WERI-Rb-1 (cell line): ENCODE measurements around the gene COPS7B.

Source experiments
- DNase-seq: peaks from one replicate; pipeline ENCODE4 v3.0.0-alpha.2; 2020
- H3K27ac ChIP-seq: fragments of 250-450 bp; sonication (Bioruptor Pico); 2 replicates; pipeline ENCODE4 v1.5.1; 2020; ENCODE audit warnings: mild to moderate bottlenecking, moderate library complexity
- H3K27me3 ChIP-seq: fragments of 250-450 bp; sonication (Bioruptor Pico); 2 replicates; pipeline ENCODE4 v1.5.1; 2021; ENCODE audit warnings: mild to moderate bottlenecking, low read depth, moderate library complexity; ENCODE audit not compliant: insufficient read depth, severe bottlenecking
- H3K36me3 ChIP-seq: fragments of 250-450 bp; sonication (Bioruptor Pico); 2 replicates; pipeline ENCODE4 v1.5.1; 2020; ENCODE audit warnings: mild to moderate bottlenecking, moderate library complexity
- H3K4me3 ChIP-seq: 2 replicates; pipeline ENCODE4 v1.5.1; 2011; ENCODE audit warnings: low read depth, mild to moderate bottlenecking, control low read depth, low read length
- H3K9me3 ChIP-seq: fragments of 250-450 bp; sonication (Bioruptor Pico); 2 replicates; pipeline ENCODE4 v1.5.1; 2021; ENCODE audit warnings: mild to moderate bottlenecking, moderate library complexity; ENCODE audit not compliant: severe bottlenecking
- CTCF ChIP-seq: IDR thresholded peaks from 2 replicates; pipeline ENCODE4 v1.5.1; 2011; ENCODE audit warnings: low read depth, mild to moderate bottlenecking, control low read depth, inconsistent platforms, low read length

The COPS7B gene

GRCh38 chr2:231769170-231770136, 16.8 kb upstream of the COPS7B start:
- Histone ChIP-seq H3K9me3 (no peaks in the 10 kb centered on the region), H3K27ac (no peak overlapping the region), H3K36me3 (no peaks in the 10 kb centered on the region), H3K27me3 (no peaks in the 10 kb centered on the region), H3K4me3 (no peak overlapping the region)
- TF ChIP-seq CTCF = no peak
- DNase-seq = no peak

- Histone ChIP-seq H3K9me3 (no peaks in the 10 kb centered on the region), H3K27ac (peak overlapping the region; percentile 83), H3K36me3 (no peaks in the 10 kb centered on the region; the same call in none of the 2 replicates), H3K4me3 (peak overlapping the region; percentile 92), H3K27me3 (no peaks in the 10 kb centered on the region)
- TF ChIP-seq CTCF = no peak
- DNase-seq = peak; percentile 12
Observed at GRCh38 chr2:231780123-231780908, 5.9 kb upstream of the COPS7B start.

- peak; percentile 98 for DNase-seq
- peak within 1 kb of the TSS; percentile 92 for H3K4me3 ChIP-seq
- no peaks in the 10 kb centered on the region for H3K27me3 ChIP-seq
- no peaks in the 10 kb centered on the region; the same call in none of the 2 replicates for H3K36me3 ChIP-seq
- no peak for TF ChIP-seq CTCF
- peak within 1 kb of the TSS; percentile 83 for H3K27ac ChIP-seq
- H3K9me3 ChIP-seq = no peaks in the 10 kb centered on the region
Observed at GRCh38 chr2:231780909-231781797, 5.1 kb upstream of the COPS7B start, which contains the start of gene PDE6D. TSS of gene PDE6D (minus strand) at chr2:231781282. CDS start at chr2:231781114, 168 bp downstream.

- H3K4me3 ChIP-seq = peak overlapping the region; percentile 92
- H3K27me3 ChIP-seq = no peaks in the 10 kb centered on the region
- no peaks in the 10 kb centered on the region; the same call in none of the 2 replicates for H3K36me3 ChIP-seq
- no peak for DNase-seq
- H3K9me3 ChIP-seq = no peaks in the 10 kb centered on the region
- H3K27ac ChIP-seq = peak overlapping the region; percentile 83
- TF ChIP-seq CTCF = no peak
Observed at GRCh38 chr2:231781798-231782726, 4.2 kb upstream of the COPS7B start.
